ENCODE data around the gene UNC79. TPM values are rescaled to one million over a fixed set of nuclear protein-coding genes. Genes with fewer than 3 reads are reported as not detected.

UNC79 gene
- total RNA-seq, 1 donor from 2014 or later, result 0.29 TPM

DNA sequence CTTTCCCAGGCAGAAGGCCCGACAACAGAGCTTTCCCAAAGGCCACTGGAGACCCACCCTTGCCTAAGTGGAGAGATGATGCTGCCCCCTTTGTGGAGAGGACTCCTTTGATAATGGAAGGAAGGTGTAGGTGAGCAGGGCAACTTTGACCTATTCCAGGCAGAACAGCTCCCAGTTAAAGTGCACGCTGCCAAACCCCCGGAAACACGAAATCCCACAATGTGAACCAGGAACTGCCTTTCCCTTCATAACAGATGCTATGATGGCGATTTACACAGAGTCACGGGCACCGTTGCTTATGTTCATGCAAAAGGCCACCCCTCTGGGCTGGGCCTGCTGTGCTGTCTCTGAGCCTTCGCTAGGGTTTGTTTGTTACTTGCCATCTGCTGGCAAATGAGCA lies 322.9 kb downstream of the UNC79 start:
- TF ChIP-seq, protein P1, sequence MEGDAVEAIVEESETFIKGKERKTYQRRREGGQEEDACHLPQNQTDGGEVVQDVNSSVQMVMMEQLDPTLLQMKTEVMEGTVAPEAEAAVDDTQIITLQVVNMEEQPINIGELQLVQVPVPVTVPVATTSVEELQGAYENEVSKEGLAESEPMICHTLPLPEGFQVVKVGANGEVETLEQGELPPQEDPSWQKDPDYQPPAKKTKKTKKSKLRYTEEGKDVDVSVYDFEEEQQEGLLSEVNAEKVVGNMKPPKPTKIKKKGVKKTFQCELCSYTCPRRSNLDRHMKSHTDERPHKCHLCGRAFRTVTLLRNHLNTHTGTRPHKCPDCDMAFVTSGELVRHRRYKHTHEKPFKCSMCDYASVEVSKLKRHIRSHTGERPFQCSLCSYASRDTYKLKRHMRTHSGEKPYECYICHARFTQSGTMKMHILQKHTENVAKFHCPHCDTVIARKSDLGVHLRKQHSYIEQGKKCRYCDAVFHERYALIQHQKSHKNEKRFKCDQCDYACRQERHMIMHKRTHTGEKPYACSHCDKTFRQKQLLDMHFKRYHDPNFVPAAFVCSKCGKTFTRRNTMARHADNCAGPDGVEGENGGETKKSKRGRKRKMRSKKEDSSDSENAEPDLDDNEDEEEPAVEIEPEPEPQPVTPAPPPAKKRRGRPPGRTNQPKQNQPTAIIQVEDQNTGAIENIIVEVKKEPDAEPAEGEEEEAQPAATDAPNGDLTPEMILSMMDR (conservative IDR thresholded peaks at IDR 0.05; ENCODE audit: low read depth, low read length), result no peak
- DNase-seq (ENCODE audit: low read depth), result no peak
- H3K4me3 ChIP-seq (ENCODE audit: low read depth, low read length), result no peak overlapping the region

DNA sequence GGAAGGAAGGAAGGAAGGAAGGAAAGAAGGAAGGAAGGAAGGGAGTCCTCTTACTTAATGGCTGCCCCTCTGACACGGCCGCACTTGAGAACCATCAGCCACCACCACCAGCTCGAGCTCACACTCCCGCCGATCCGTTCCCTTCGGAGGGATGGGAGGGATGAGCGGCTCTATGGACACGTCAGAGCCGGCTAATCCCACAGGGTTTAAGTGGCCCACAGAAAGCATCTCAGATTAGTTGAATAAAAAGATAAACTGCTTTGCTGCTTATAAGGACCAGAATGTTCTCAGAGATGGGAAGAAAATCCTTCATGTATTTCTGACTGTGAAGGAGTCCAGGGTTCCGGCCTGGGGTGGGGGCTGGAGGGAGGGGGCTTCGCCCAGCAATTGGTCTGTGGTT lies 326.5 kb downstream of the UNC79 start:
- no peak overlapping the region for H3K4me3 ChIP-seq (ENCODE audit: low read depth, low read length)
- TF ChIP-seq, protein P1 (conservative IDR thresholded peaks at IDR 0.05; ENCODE audit: low read depth, low read length), result no peak
- no peak for DNase-seq (ENCODE audit: low read depth)

Other genes starting within 250 kb of the UNC79 start
- 13.7 and 19.7 TPM in 2 replicates for gene MOAP1, start 246.0 kb upstream of the UNC79 start, total RNA-seq
- 3.3 and 13.1 TPM in 2 replicates for gene LYSET, start 245.6 kb upstream of the UNC79 start, total RNA-seq
- 16.7 and 17.4 TPM in 2 replicates for gene GON7, start 223.9 kb upstream of the UNC79 start, total RNA-seq
- gene UBR7, start 223.7 kb upstream of the UNC79 start, total RNA-seq, result 24.8 and 45.7 TPM in 2 replicates
- gene BTBD7, start 97.9 kb upstream of the UNC79 start, total RNA-seq, result 18.4 and 22.2 TPM in 2 replicates
- gene COX8C, start 83.8 kb upstream of the UNC79 start, total RNA-seq, result not detected in 2 replicates